ENCODE results near the gene CCDC24.

- TF ChIP-seq POLR2A (IDR thresholded peaks at IDR 0.05), result no peak
- TF ChIP-seq, protein P1, sequence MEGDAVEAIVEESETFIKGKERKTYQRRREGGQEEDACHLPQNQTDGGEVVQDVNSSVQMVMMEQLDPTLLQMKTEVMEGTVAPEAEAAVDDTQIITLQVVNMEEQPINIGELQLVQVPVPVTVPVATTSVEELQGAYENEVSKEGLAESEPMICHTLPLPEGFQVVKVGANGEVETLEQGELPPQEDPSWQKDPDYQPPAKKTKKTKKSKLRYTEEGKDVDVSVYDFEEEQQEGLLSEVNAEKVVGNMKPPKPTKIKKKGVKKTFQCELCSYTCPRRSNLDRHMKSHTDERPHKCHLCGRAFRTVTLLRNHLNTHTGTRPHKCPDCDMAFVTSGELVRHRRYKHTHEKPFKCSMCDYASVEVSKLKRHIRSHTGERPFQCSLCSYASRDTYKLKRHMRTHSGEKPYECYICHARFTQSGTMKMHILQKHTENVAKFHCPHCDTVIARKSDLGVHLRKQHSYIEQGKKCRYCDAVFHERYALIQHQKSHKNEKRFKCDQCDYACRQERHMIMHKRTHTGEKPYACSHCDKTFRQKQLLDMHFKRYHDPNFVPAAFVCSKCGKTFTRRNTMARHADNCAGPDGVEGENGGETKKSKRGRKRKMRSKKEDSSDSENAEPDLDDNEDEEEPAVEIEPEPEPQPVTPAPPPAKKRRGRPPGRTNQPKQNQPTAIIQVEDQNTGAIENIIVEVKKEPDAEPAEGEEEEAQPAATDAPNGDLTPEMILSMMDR (IDR thresholded peaks at IDR 0.05), result peak in 5 of 6 experiments; percentile 16 to 41 (median 17)
Observed at GRCh38 chr1:43969746-43970466, 21.5 kb upstream of the CCDC24 start, which contains the start of gene DPH2.

All from Peyer's patch (tissue), 4 donors.